ENCODE results near the gene M1AP. TPM values are rescaled to one million over a fixed set of nuclear protein-coding genes. Genes with fewer than 3 reads are reported as not detected.

M1AP gene
- total and polyA plus RNA-seq, 2 of the 8 experiments (the other 6 are each of a cell fraction or from before 2014, with no cell fraction given), result 4.8 TPM

GRCh38 chr2:74676331-74676730, 28.2 kb upstream of the M1AP start:
- no peaks in the 10 kb centered on the region for H3K4me1 ChIP-seq (replicated peaks in 1 of 4; ENCODE audit: control insufficient read depth in 3 of 4, insufficient read depth in 4 of 4, low read length in 3 of 4)
- ChIA-PET POLR2A (ENCODE audit: partially characterized antibody) (no interaction called here), CTCF (ENCODE audit: partially characterized antibody) (interaction anchor here (1.0 to 1.8 kb wide), 5 partner anchors 8 to 235 kb away, joined by 3 to 5 read pairs (median 4); no protein-coding TSS in a partner anchor)
- H3K27me3 ChIP-seq (replicated peaks in 1 of 4; ENCODE audit: control insufficient read depth in 3 of 4, extremely low read depth in 1 of 4, insufficient read depth in 3 of 4, low read length in 3 of 4), result no peaks in the 10 kb centered on the region; a peak in 1 of 7 replicates
- H3K18ac ChIP-seq (ENCODE audit: extremely low read depth, low read length), result no peak overlapping the region
- no peak overlapping the region for H4K91ac ChIP-seq (replicated peaks; ENCODE audit: insufficient read length, low read length)
- H2BK5ac ChIP-seq (ENCODE audit: low read depth, low read length), result no peak overlapping the region
- H3K79me2 ChIP-seq (ENCODE audit: control insufficient read depth in 1 of 2, insufficient read depth in 2 of 2, low read length in 2 of 2), result no peaks in the 10 kb centered on the region
- H2BK15ac ChIP-seq (ENCODE audit: low read length), result no peak overlapping the region
- no peak overlapping the region for H3K4me3 ChIP-seq (ENCODE audit: extremely low read depth in 1 of 4, insufficient read depth in 2 of 4, low read depth in 3 of 4, low read length in 4 of 4)
- H2BK12ac ChIP-seq (ENCODE audit: low read depth, low read length), result no peak overlapping the region
- H3K23ac ChIP-seq (ENCODE audit: insufficient read length), result no peak overlapping the region
- no peaks in the 10 kb centered on the region for H3K36me3 ChIP-seq (ENCODE audit: control insufficient read depth in 2 of 4, insufficient read depth in 4 of 4, low read length in 3 of 4)
- no peak overlapping the region for H3K27ac ChIP-seq (ENCODE audit: low read depth, low read length)
- no peaks in the 10 kb centered on the region for H3K23me2 ChIP-seq (ENCODE audit: low read depth, low read length)
- DNase-seq (ENCODE audit: low read depth in 1 of 2, low spot score in 2 of 2), result peak in 1 of 2 experiments; percentile 0
- no peak overlapping the region for H2AK5ac ChIP-seq (ENCODE audit: low read depth, low read length)
- no peak overlapping the region for H3K56ac ChIP-seq (replicated peaks; ENCODE audit: insufficient read length, low read depth, low read length)
- H3K9me3 ChIP-seq (ENCODE audit: insufficient read depth in 2 of 2, low read depth in 1 of 2, low read length in 1 of 2), result no peaks in the 10 kb centered on the region
- H3K9ac ChIP-seq (replicated peaks in 1 of 4; ENCODE audit: extremely low read depth in 1 of 4, low read depth in 3 of 4, low read length in 3 of 4), result no peak overlapping the region
- no peak overlapping the region for H2BK20ac ChIP-seq (ENCODE audit: low read length)
- no peak overlapping the region for H4K8ac ChIP-seq (ENCODE audit: extremely low read depth, insufficient read depth, low read length)
- no peaks in the 10 kb centered on the region for H3K79me1 ChIP-seq (ENCODE audit: low read depth, low read length)
- no peak overlapping the region for H4K5ac ChIP-seq (ENCODE audit: insufficient read length, low read depth, low read length)
- H2AFZ ChIP-seq (ENCODE audit: low read length), result no peak overlapping the region
- H3K14ac ChIP-seq (ENCODE audit: insufficient read length), result no peak overlapping the region
- 88% methylated on average over 4 of the region's 4 CpGs; no CpG with 5 or more reads in 1 of the 2 experiments for WGBS, 2 experiments (ENCODE audit: extremely low coverage in 1 of 2, insufficient coverage in 1 of 2, insufficient read length in 1 of 2, insufficient replicate concordance in 2 of 2, low coverage in 1 of 2, low lambda C conversion rate in 2 of 2, missing lambda C conversion rate in 1 of 2)
- peaks cover 0 to 3% of the 10 kb centered on the region in 2 experiments for H4K20me1 ChIP-seq (replicated peaks in 1 of 2; ENCODE audit: control insufficient read depth in 1 of 2, insufficient read depth in 2 of 2, low read length in 2 of 2)
- no peak overlapping the region for H2BK120ac ChIP-seq (replicated peaks; ENCODE audit: low read depth, low read length)
- H3K4ac ChIP-seq (replicated peaks; ENCODE audit: insufficient read length, low read depth, low read length), result no peak overlapping the region
- H3K4me2 ChIP-seq (ENCODE audit: insufficient read depth in 1 of 2, low read depth in 2 of 2, low read length in 2 of 2), result no peak overlapping the region
- FAIRE-seq, result no peak
- TF ChIP-seq BCL11A (IDR thresholded peaks at IDR 0.05; ENCODE audit: low read depth in 2 of 2, low read length in 2 of 2) (no peak), MAFK (IDR thresholded peaks at IDR 0.05; ENCODE audit: low read depth, low read length) (no peak), CTBP2 (IDR thresholded peaks at IDR 0.05; ENCODE audit: borderline replicate concordance, insufficient read depth, insufficient read length, low read length) (no peak), EZH2 (IDR thresholded peaks at IDR 0.05; ENCODE audit: low read depth, low read length, severe bottlenecking) (no peak), RBBP5 (IDR thresholded peaks at IDR 0.05; ENCODE audit: borderline replicate concordance, low read depth, low read length) (no peak), HDAC2 (IDR thresholded peaks at IDR 0.05; ENCODE audit: borderline replicate concordance in 1 of 2, low read depth in 2 of 2, low read length in 2 of 2) (no peak), ZNF274 (IDR thresholded peaks at IDR 0.05; ENCODE audit: borderline replicate concordance, extremely low read depth, low read length) (no peak), SP1 (IDR thresholded peaks at IDR 0.05; ENCODE audit: low read depth, low read length) (no peak), USF2 (IDR thresholded peaks at IDR 0.05; ENCODE audit: low read length) (no peak), POLR2AphosphoS5 (IDR thresholded peaks at IDR 0.05; ENCODE audit: low read depth, low read length) (no peak), RNF2 (IDR thresholded peaks at IDR 0.05; ENCODE audit: borderline replicate concordance, low read depth, low read length, missing control alignments, poor library complexity, severe bottlenecking) (no peak), CREB1 (IDR thresholded peaks at IDR 0.05) (no peak), KDM1A (IDR thresholded peaks at IDR 0.05; ENCODE audit: borderline replicate concordance, low read length) (no peak)
